ENCODE measurements around the gene NECTIN4. TPM values are rescaled to one million over a fixed set of nuclear protein-coding genes. Genes with fewer than 3 reads are reported as not detected.

The NECTIN4 gene
- total and polyA plus RNA-seq, 2 experiments from 2014 or later: 0.16 TPM; not detected in 1

- no peak overlapping the region for H3K4me2 ChIP-seq
- Mint-ChIP-seq H3K4me1 (peaks cover 22% of the 10 kb centered on the region), H3K27ac (no peak overlapping the region), H3K36me3 (ENCODE audit: low read depth) (peaks cover 63% of the 10 kb centered on the region), H3K27me3 (ENCODE audit: insufficient read depth, low read depth, poor library complexity) (peaks cover 25% of the 10 kb centered on the region), H3K9me3 (no peaks in the 10 kb centered on the region), H3K4me3 (no peak overlapping the region)
- H3F3A ChIP-seq (replicated peaks; ENCODE audit: low read depth): peaks cover 41% of the 10 kb centered on the region
- no peaks in the 10 kb centered on the region for H3K27me3 ChIP-seq (ENCODE audit: insufficient read depth)
- H3K79me2 ChIP-seq (replicated peaks; ENCODE audit: insufficient read depth): peaks cover 30% of the 10 kb centered on the region
- H3K4me1 ChIP-seq (ENCODE audit: insufficient read depth): peaks cover 20% of the 10 kb centered on the region
- H3K27ac ChIP-seq (ENCODE audit: low read depth): peak overlapping the region; percentile 45; the same call in 1 of the 2 replicates
- H4K20me1 ChIP-seq (replicated peaks; ENCODE audit: insufficient read depth): peaks cover 16% of the 10 kb centered on the region
- TF ChIP-seq NANOG (IDR thresholded peaks at IDR 0.05; ENCODE audit: borderline replicate concordance): no peak
- TF ChIP-seq CREB1 (CRISPR knock-in tag; IDR thresholded peaks at IDR 0.05; ENCODE audit: low read depth): no peak
- TF ChIP-seq EZH2phosphoT487 (IDR thresholded peaks at IDR 0.05; ENCODE audit: unreplicated experiment): no peak
- no peak for TF ChIP-seq EZH2 (IDR thresholded peaks at IDR 0.05; ENCODE audit: low read depth, unreplicated experiment)
- TF ChIP-seq ZNF331 (CRISPR knock-in tag; IDR thresholded peaks at IDR 0.05; ENCODE audit: low read depth): no peak
- no peak for ATAC-seq
- H3K4me3 ChIP-seq: no peak overlapping the region
- H3K36me3 ChIP-seq (ENCODE audit: insufficient read depth): peaks cover 30% of the 10 kb centered on the region
- no peak for DNase-seq (ENCODE audit: low spot score)
- no peak overlapping the region for H2AFZ ChIP-seq
- H3K9me2 ChIP-seq (ENCODE audit: insufficient read depth): no peaks in the 10 kb centered on the region
Measured at GRCh38 chr1:161121042-161121650, 31.8 kb upstream of the NECTIN4 start.

GRCh38 chr1:161119092-161119903, 29.9 kb upstream of the NECTIN4 start:
- H3K79me2 ChIP-seq (replicated peaks; ENCODE audit: insufficient read depth): peaks cover 39% of the 10 kb centered on the region
- Mint-ChIP-seq H3K36me3 (ENCODE audit: low read depth) (peaks cover 50% of the 10 kb centered on the region), H3K27me3 (ENCODE audit: insufficient read depth, low read depth, poor library complexity) (peaks cover 25% of the 10 kb centered on the region)
- no peak for TF ChIP-seq ZNF331 (CRISPR knock-in tag; IDR thresholded peaks at IDR 0.05; ENCODE audit: low read depth)
- TF ChIP-seq ZNF462 (CRISPR knock-in tag; IDR thresholded peaks at IDR 0.05): no peak
- TF ChIP-seq REST (IDR thresholded peaks at IDR 0.05; ENCODE audit: unreplicated experiment): no peak
- peak; percentile 76 for TF ChIP-seq CREB1 (CRISPR knock-in tag; IDR thresholded peaks at IDR 0.05; ENCODE audit: low read depth)
- no peak for TF ChIP-seq EZH2 (IDR thresholded peaks at IDR 0.05; ENCODE audit: low read depth, unreplicated experiment)
- TF ChIP-seq NANOG (IDR thresholded peaks at IDR 0.05; ENCODE audit: borderline replicate concordance): no peak

More at GRCh38 chr1:161119092-161119903, 29.9 kb upstream of the NECTIN4 start:
- Histone ChIP-seq H3K27me3 (ENCODE audit: insufficient read depth) (no peaks in the 10 kb centered on the region), H3K36me3 (ENCODE audit: insufficient read depth) (peaks cover 30% of the 10 kb centered on the region), H3K4me3 (peak overlapping the region; percentile 98), H3K4me1 (ENCODE audit: insufficient read depth) (peaks cover 21% of the 10 kb centered on the region), H3K9me2 (ENCODE audit: insufficient read depth) (no peaks in the 10 kb centered on the region), H3K27ac (ENCODE audit: low read depth) (peak overlapping the region; percentile 98; the same call in 1 of the 2 replicates), H3F3A (replicated peaks; ENCODE audit: low read depth) (peaks cover 41% of the 10 kb centered on the region), H4K20me1 (replicated peaks; ENCODE audit: insufficient read depth) (peaks cover 33% of the 10 kb centered on the region), H2AFZ (no peak overlapping the region), H3K4me2 (peak overlapping the region; percentile 88)
- DNase-seq (ENCODE audit: low spot score) (peak; percentile 90), ATAC-seq (peak; percentile 63)
- Mint-ChIP-seq H3K4me3 (peak overlapping the region; percentile 96), H3K27ac (peak overlapping the region; percentile 96; the same call in 1 of the 2 replicates), H3K4me1 (peaks cover 22% of the 10 kb centered on the region), H3K9me3 (no peaks in the 10 kb centered on the region)

Data from GM23338 (cell line).